ENCODE measurements around the gene INPP4B.

DNA sequence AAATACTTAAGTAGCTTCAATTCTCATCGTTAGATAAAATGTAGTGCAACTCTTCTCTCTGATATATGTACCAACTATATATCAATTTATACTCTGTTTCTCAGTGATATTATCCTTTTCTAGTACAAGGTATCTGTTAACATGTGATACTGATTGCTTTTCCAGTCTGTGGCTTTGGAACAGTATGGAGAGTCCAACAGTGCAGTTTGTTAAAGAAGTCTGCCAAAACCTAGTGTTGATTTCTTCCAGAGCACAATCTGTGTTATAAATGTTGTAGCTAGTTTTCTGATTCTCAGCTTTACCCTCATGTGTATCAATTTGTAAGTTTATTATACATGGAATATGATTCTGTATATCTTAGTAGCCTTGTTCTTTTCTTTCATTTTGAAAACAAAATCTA lies 744.7 kb downstream of the INPP4B start:
- no peak for TF ChIP-seq MXI1 (IDR thresholded peaks at IDR 0.05; ENCODE audit: borderline replicate concordance, low read depth, low read length)
- no peak for TF ChIP-seq CTCF (conservative IDR thresholded peaks at IDR 0.05; ENCODE audit: low read depth, low read length)
- TF ChIP-seq POLR2A (IDR thresholded peaks at IDR 0.05; ENCODE audit: low read depth, low read length) = no peak
- TF ChIP-seq MAFK (IDR thresholded peaks at IDR 0.05; ENCODE audit: low read depth, low read length) = no peak
- TF ChIP-seq USF2 (IDR thresholded peaks at IDR 0.05; ENCODE audit: low read depth, low read length) = no peak
- no peak for TF ChIP-seq FOS (IDR thresholded peaks at IDR 0.05; ENCODE audit: low read depth, low read length)
- no peak for TF ChIP-seq CHD1 (IDR thresholded peaks at IDR 0.05; ENCODE audit: low read depth, low read length)
- TF ChIP-seq MAZ (IDR thresholded peaks at IDR 0.05; ENCODE audit: borderline replicate concordance, low read depth, low read length) = no peak
- no peak for TF ChIP-seq RFX5 (IDR thresholded peaks at IDR 0.05; ENCODE audit: low read depth, low read length)
- TF ChIP-seq CEBPB (IDR thresholded peaks at IDR 0.05; ENCODE audit: low read depth, low read length) = no peak
- TF ChIP-seq RAD21 (IDR thresholded peaks at IDR 0.05; ENCODE audit: low read length) = no peak
- TF ChIP-seq BHLHE40 (IDR thresholded peaks at IDR 0.05; ENCODE audit: low read depth, low read length) = no peak
- no peak for TF ChIP-seq RCOR1 (IDR thresholded peaks at IDR 0.05; ENCODE audit: insufficient replicate concordance, low read length)
